Natural killer cell (primary cell): ENCODE results near the gene ZBED4. TPM values are rescaled to one million over a fixed set of nuclear protein-coding genes. Genes with fewer than 3 reads are reported as not detected.
A peak's percentile ranks its signal among the peaks of the same experiment; 100 is the strongest.

ENCODE experiments used
- ATAC-seq, 3 donors: fragments of 150-1000 bp in 2 of 3; fragments of 200-7000 bp in 1 of 3; cut with Tn5 transposase; 1 replicate in 1 of 3; 2 replicates in 2 of 3; pipeline ENCODE4 v1.10.0; 2021; ENCODE audit warnings: mild to moderate bottlenecking in 2 of 3, moderate library complexity in 2 of 3
- DNase-seq, 2 donors: peaks; one replicate each; pipeline versions ENCODE4 v3.0.0 to v3.0.0-alpha.2; 2013 to 2021; ENCODE audit warnings: mixed read lengths in 1 of 2
- H3K27ac ChIP-seq: one replicate; pipeline ENCODE4 v1.5.1; 2013; ENCODE audit warnings: mild to moderate bottlenecking, low read length
- H3K27me3 ChIP-seq: one replicate; pipeline ENCODE4 v1.6.1; 2013; ENCODE audit warnings: low read length; ENCODE audit not compliant: control insufficient read depth, insufficient read depth
- H3K36me3 ChIP-seq: one replicate; pipeline ENCODE4 v1.6.1; 2013; ENCODE audit warnings: low read length; ENCODE audit not compliant: control insufficient read depth, insufficient read depth
- H3K4me1 ChIP-seq: one replicate; pipeline ENCODE4 v1.6.1; 2013; ENCODE audit warnings: low read length; ENCODE audit not compliant: control insufficient read depth, insufficient read depth
- H3K4me3 ChIP-seq: one replicate; pipeline ENCODE4 v1.5.1; 2013; ENCODE audit warnings: low read length
- H3K9me3 ChIP-seq: one replicate; pipeline ENCODE4 v1.6.1; 2013; ENCODE audit warnings: low read length; ENCODE audit not compliant: control insufficient read depth, insufficient read depth
- H3K27ac Mint-ChIP-seq, 2 donors: one replicate each; pipeline ENCODE4 v1.8.0; 2022; ENCODE audit warnings: mild to moderate bottlenecking in 2 of 2, mixed read lengths in 2 of 2, moderate library complexity in 1 of 2
- H3K27me3 Mint-ChIP-seq, 2 donors: one replicate each; pipeline ENCODE4 v1.8.0; 2022; ENCODE audit warnings: low read depth in 2 of 2, mixed read lengths in 2 of 2
- H3K36me3 Mint-ChIP-seq: one replicate; pipeline ENCODE4 v1.8.0; 2022; ENCODE audit warnings: mixed read lengths
- H3K4me1 Mint-ChIP-seq, 2 donors: one replicate each; pipeline ENCODE4 v1.8.0; 2022; ENCODE audit warnings: mixed read lengths in 2 of 2
- H3K4me3 Mint-ChIP-seq: one replicate; pipeline ENCODE4 v1.8.0; 2022; ENCODE audit warnings: mild to moderate bottlenecking, moderate library complexity, mixed read lengths
- H3K9me3 Mint-ChIP-seq, 2 donors: one replicate each; pipeline ENCODE4 v1.8.0; 2022; ENCODE audit warnings: mixed read lengths in 2 of 2
- CTCF ChIP-seq: fragments of 200-600 bp; IDR thresholded peaks from one replicate; pipeline ENCODE4 v1.8.0; 2022; ENCODE audit warnings: antibody characterized with exemption
- WGBS: methylation state at CpG from one replicate; pipeline ENCODE4 v1.1.7; 2013; ENCODE audit warnings: missing lambda C conversion rate; ENCODE audit not compliant: insufficient coverage; 5-methylcytosine and 5-hydroxymethylcytosine counted together
- intact Hi-C: fragments of 100-400 bp; cut with micrococcal nuclease; formaldehyde crosslinking; loops from one replicate; pipeline ENCODE4 v1.14.2; 2022
- total RNA-seq, 4 donors: library from RNA; stranded (reverse); fragments of 120-200 nt in 1 of 4; gene quantifications; one replicate each; pipeline versions ENCODE4 v1.2.3 to v1.2.4, GENCODE V29; 2013 to 2022

The ZBED4 gene
- total RNA-seq, 3 donors from 2014 or later (not counting 1 experiment from before 2014, with no cell fraction given) = 21.1 to 24.5 (median 22.7) TPM

- ATAC-seq = peak; percentile 63 to 73 (median 65)
- peak overlapping the region; percentile 77 for H3K4me3 Mint-ChIP-seq
- peak in 1 of 2 donors; percentile 81 for DNase-seq
- H3K4me1 Mint-ChIP-seq = peaks cover 62 to 70% of the 10 kb centered on the region in 2 donors
- H3K27ac Mint-ChIP-seq = peak overlapping the region; percentile 84 to 86
- Histone ChIP-seq H3K36me3 (no peaks in the 10 kb centered on the region), H3K27me3 (no peaks in the 10 kb centered on the region), H3K9me3 (peaks cover 4% of the 10 kb centered on the region), H3K4me1 (peaks cover 55% of the 10 kb centered on the region), H3K27ac (peak overlapping the region; percentile 62), H3K4me3 (no peak overlapping the region)
- no peaks in the 10 kb centered on the region for H3K36me3 Mint-ChIP-seq
- no peaks in the 10 kb centered on the region for H3K27me3 Mint-ChIP-seq
- TF ChIP-seq CTCF = no peak
- H3K9me3 Mint-ChIP-seq = peaks cover 0 to 2% of the 10 kb centered on the region in 2 donors
- WGBS = 52% methylated on average over 11 of the region's 14 CpGs
- intact Hi-C loops = loop anchor here (2.0 kb wide), 2 partner anchors 15 to 43 kb away; partner anchors contain the start of gene BRD1
Measured at GRCh38 chr22:49869845-49870712, 16.4 kb downstream of the ZBED4 start.

GRCh38 chr22:49871482-49871881 lies 17.8 kb downstream of the ZBED4 start:
- H3K4me1 ChIP-seq = peaks cover 55% of the 10 kb centered on the region
- H3K9me3 ChIP-seq = peaks cover 4% of the 10 kb centered on the region
- no peak overlapping the region for H3K4me3 ChIP-seq
- no peaks in the 10 kb centered on the region for H3K36me3 ChIP-seq
- H3K27me3 Mint-ChIP-seq = no peaks in the 10 kb centered on the region
- ATAC-seq = no peak
- no peak overlapping the region for H3K4me3 Mint-ChIP-seq
- DNase-seq = no peak
- H3K36me3 Mint-ChIP-seq = no peaks in the 10 kb centered on the region
- H3K9me3 Mint-ChIP-seq = peaks cover 0 to 2% of the 10 kb centered on the region in 2 donors
- intact Hi-C loops = loop anchor here (2.0 kb wide), 1 partner anchor 45 kb away; the partner anchor contains the start of gene BRD1
- H3K4me1 Mint-ChIP-seq = peaks cover 51 to 61% of the 10 kb centered on the region in 2 donors
- WGBS = 96% methylated on average over 3 of the region's 4 CpGs
- H3K27ac Mint-ChIP-seq = no peak overlapping the region
- H3K27ac ChIP-seq = no peak overlapping the region
- TF ChIP-seq CTCF = no peak
- H3K27me3 ChIP-seq = no peaks in the 10 kb centered on the region

- intact Hi-C loops = no loop called here
- no peak for DNase-seq
- peaks cover 4% of the 10 kb centered on the region for H3K9me3 ChIP-seq
- Mint-ChIP-seq H3K36me3 (no peaks in the 10 kb centered on the region), H3K4me1 (peaks cover 42 to 52% of the 10 kb centered on the region in 2 donors), H3K9me3 (peaks cover 0 to 2% of the 10 kb centered on the region in 2 donors), H3K27ac (no peak overlapping the region), H3K4me3 (no peak overlapping the region), H3K27me3 (no peaks in the 10 kb centered on the region)
- H3K36me3 ChIP-seq = no peaks in the 10 kb centered on the region
- ATAC-seq = no peak
- WGBS = 98% methylated on average over 6 of the region's 7 CpGs
- H3K27ac ChIP-seq = no peak overlapping the region
- H3K4me1 ChIP-seq = peaks cover 47% of the 10 kb centered on the region
- no peak for TF ChIP-seq CTCF
- no peaks in the 10 kb centered on the region for H3K27me3 ChIP-seq
- H3K4me3 ChIP-seq = no peak overlapping the region
Measured at GRCh38 chr22:49872347-49872746, 18.7 kb downstream of the ZBED4 start.
